Colonic mucosa (tissue), 4 donors: ENCODE data around the gene TSHZ2. TPM values are rescaled to one million over a fixed set of nuclear protein-coding genes. Genes with fewer than 3 reads are reported as not detected.
"Not testable (repeated sequence)": the region's sequence is repeated elsewhere in the genome, so short reads cannot be mapped to it uniquely, and the experiment has no call there.

Experiments
- DNase-seq: peaks from one replicate; pipeline ENCODE4 v3.0.0-alpha.2; 2020
- H3K27ac ChIP-seq: fragments of 200-600 bp; one replicate; pipeline ENCODE4 v1.8.0; 2021
- H3K27me3 ChIP-seq: fragments of 200-600 bp; one replicate; pipeline ENCODE4 v1.8.0; 2021
- H3K36me3 ChIP-seq: fragments of 200-600 bp; one replicate; pipeline ENCODE4 v1.8.0; 2021
- H3K4me1 ChIP-seq: fragments of 200-600 bp; one replicate; pipeline ENCODE4 v1.8.0; 2021; ENCODE audit warnings: mild to moderate bottlenecking
- H3K4me3 ChIP-seq: fragments of 200-600 bp; one replicate; pipeline ENCODE4 v1.8.0; 2021
- H3K9ac ChIP-seq, 2 donors: one replicate each; pipeline ENCODE4 v1.7.0; 2013; ENCODE audit warnings: control low read depth in 2 of 2, low read depth in 2 of 2, low read length in 2 of 2
- H3K9me3 ChIP-seq: fragments of 200-600 bp; one replicate; pipeline ENCODE4 v1.8.0; 2021
- CTCF ChIP-seq: fragments of 200-600 bp; IDR thresholded peaks from one replicate; pipeline ENCODE4 v1.8.0; 2022; ENCODE audit warnings: antibody characterized with exemption, mild to moderate bottlenecking
- intact Hi-C: fragments of 100-400 bp; cut with DNase I; formaldehyde crosslinking; loops from one replicate; pipeline ENCODE4 v1.14.1; 2022
- total RNA-seq, 2 donors: library from RNA; stranded (reverse); fragmentation: NEBNext Ultra II Directional in 1 of 2; extraction: Animal tissue kit (Norgen Biotek cat#: 25700) in 1 of 2; gene quantifications; one replicate each; pipeline ENCODE4 v1.2.1, GENCODE V29; 2021
- donor health status: healthy.
- donor health status: DM: no; HTN: no; CAD: no.
- donor health status: DM: no; HTN: no; CAD: no.

Gene TSHZ2
- total RNA-seq, 2 donors from 2014 or later, result 2.1 to 3.1 TPM

- DNase-seq, result no peak
- intact Hi-C loops, result no loop called here
- Histone ChIP-seq H3K36me3 (no peaks in the 10 kb centered on the region), H3K9ac (no peak overlapping the region), H3K27ac (no peak overlapping the region), H3K9me3 (no peaks in the 10 kb centered on the region), H3K27me3 (no peaks in the 10 kb centered on the region), H3K4me3 (no peak overlapping the region), H3K4me1 (no peaks in the 10 kb centered on the region)
- TF ChIP-seq CTCF, result no peak
Observed at GRCh38 chr20:53454675-53455276, 482.6 kb downstream of the TSHZ2 start.

- H3K4me3 ChIP-seq, result no peak overlapping the region
- H3K36me3 ChIP-seq, result no peaks in the 10 kb centered on the region
- H3K27ac ChIP-seq, result no peak overlapping the region
- no peak for TF ChIP-seq CTCF
- DNase-seq, result no peak
- intact Hi-C loops, result no loop called here
- no peaks in the 10 kb centered on the region for H3K9me3 ChIP-seq
- H3K27me3 ChIP-seq, result no peaks in the 10 kb centered on the region
- no peaks in the 10 kb centered on the region for H3K4me1 ChIP-seq
- H3K9ac ChIP-seq, result no peak overlapping the region
Observed at GRCh38 chr20:53463101-53463972, 491.2 kb downstream of the TSHZ2 start.

GRCh38 chr20:53466279-53466678 is 494.1 kb downstream of the TSHZ2 start:
- no peak overlapping the region for H3K9ac ChIP-seq
- H3K4me1 ChIP-seq, result no peaks in the 10 kb centered on the region
- no peak for DNase-seq
- intact Hi-C loops, result no loop called here
- no peak overlapping the region for H3K27ac ChIP-seq
- H3K27me3 ChIP-seq, result no peaks in the 10 kb centered on the region
- H3K36me3 ChIP-seq, result no peaks in the 10 kb centered on the region
- H3K9me3 ChIP-seq, result no peaks in the 10 kb centered on the region
- no peak for TF ChIP-seq CTCF
- no peak overlapping the region for H3K4me3 ChIP-seq

- DNase-seq, result no peak
- H3K27me3 ChIP-seq, result no peaks in the 10 kb centered on the region
- H3K4me1 ChIP-seq, result no peaks in the 10 kb centered on the region
- no peak overlapping the region for H3K27ac ChIP-seq
- no peak overlapping the region for H3K9ac ChIP-seq
- H3K36me3 ChIP-seq, result no peaks in the 10 kb centered on the region
- intact Hi-C loops, result no loop called here
- TF ChIP-seq CTCF, result no peak
- no peaks in the 10 kb centered on the region for H3K9me3 ChIP-seq
- H3K4me3 ChIP-seq, result no peak overlapping the region
Observed at GRCh38 chr20:53468587-53468986, 496.4 kb downstream of the TSHZ2 start.

- H3K9me3 ChIP-seq, H3K4me3 ChIP-seq, H3K9ac ChIP-seq, DNase-seq, H3K27ac ChIP-seq, intact Hi-C loops, H3K27me3 ChIP-seq, H3K36me3 ChIP-seq, H3K4me1 ChIP-seq: not testable (repeated sequence)
Observed at GRCh38 chr20:53472859-53473258, 500.7 kb downstream of the TSHZ2 start.

- Histone ChIP-seq H3K4me3 (no peak overlapping the region), H3K4me1 (no peaks in the 10 kb centered on the region), H3K27ac (no peak overlapping the region), H3K9ac (no peak overlapping the region), H3K9me3 (no peaks in the 10 kb centered on the region), H3K27me3 (no peaks in the 10 kb centered on the region), H3K36me3 (no peaks in the 10 kb centered on the region)
- intact Hi-C loops, result no loop called here
- TF ChIP-seq CTCF, result no peak
- no peak for DNase-seq
Observed at GRCh38 chr20:53480913-53481312, 508.8 kb downstream of the TSHZ2 start.
